AG04450 (cell line): ENCODE measurements around the gene PLEKHH3. TPM values are rescaled to one million over a fixed set of nuclear protein-coding genes. Genes with fewer than 3 reads are reported as not detected.

Experiments
- CTCF ChIA-PET: fragments of 300-600, 350-600 bp; formaldehyde crosslinking; extraction: SDS; loops from one replicate; lab custom pipeline; 2022; ENCODE audit warnings: antibody characterized with exemption, inconsistent platforms; lab: Charles Lee
- POLR2A ChIA-PET: fragments of 350-600 bp; formaldehyde crosslinking; extraction: SDS; loops from one replicate; lab custom pipeline; 2021; ENCODE audit warnings: antibody characterized with exemption, inconsistent platforms; lab: Yijun Ruan, JAX
- DNase-seq: peaks from one replicate; pipeline ENCODE4 v3.0.0-alpha.2; 2011; ENCODE audit warnings: low read depth, low spot score
- H3K27ac ChIP-seq: one replicate; pipeline ENCODE4 v1.5.1; 2012; ENCODE audit warnings: low read depth, low read length, control low read depth
- H3K27me3 ChIP-seq: one replicate; pipeline ENCODE4 v1.6.0; 2012; ENCODE audit warnings: low read length; ENCODE audit not compliant: control insufficient read depth, insufficient read depth
- H3K4me3 ChIP-seq: 2 replicates; pipeline ENCODE4 v1.5.1; 2011; ENCODE audit warnings: mild to moderate bottlenecking, low read depth, low read length, control low read depth
- H3K9me3 ChIP-seq: 2 replicates; pipeline ENCODE4 v1.5.1; 2012; ENCODE audit warnings: low read length; ENCODE audit not compliant: control insufficient read depth, insufficient read depth
- polyA plus RNA-seq: library from polyadenylated mRNA; depleted of rRNA; stranded (reverse); fragments of >200 nt; gene quantifications from 2 replicates; pipeline ENCODE4 v1.2.3, GENCODE V29; 2011
- TF ChIP-seq, protein P1 (sequence below): IDR thresholded peaks from 2 replicates; pipeline ENCODE4 v1.5.1; 2011; ENCODE audit warnings: low read depth, low read length, control low read depth, inconsistent platforms

Gene PLEKHH3
- polyA plus RNA-seq, 1 experiment, result 3.6 TPM

DNA sequence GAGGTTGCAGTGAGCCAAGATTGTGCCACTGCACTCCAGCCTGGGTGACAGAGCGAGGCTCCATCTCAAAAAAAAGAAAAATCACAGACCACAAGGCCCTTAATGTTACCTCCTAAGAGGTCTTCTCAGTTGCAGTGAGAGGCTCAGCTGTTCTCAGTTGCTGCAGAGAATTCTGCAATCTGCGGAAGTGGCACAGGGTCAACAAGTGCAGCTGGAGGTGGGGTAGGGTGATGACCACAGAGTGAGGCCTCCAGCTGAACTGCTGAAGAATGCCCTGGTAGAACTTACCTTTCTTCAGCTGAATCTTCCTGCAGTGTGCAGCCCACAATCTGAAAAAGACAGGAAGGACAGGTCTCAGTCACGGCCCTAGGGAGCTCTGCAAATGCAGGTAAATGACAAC lies 31.8 kb upstream of the PLEKHH3 start:
- no peak for DNase-seq
- H3K9me3 ChIP-seq, result no peaks in the 10 kb centered on the region
- no peak overlapping the region for H3K4me3 ChIP-seq
- H3K27ac ChIP-seq, result no peak overlapping the region
- ChIA-PET POLR2A (no interaction called here), CTCF (interaction anchor here (1.1 to 1.3 kb wide), 2 partner anchors 11 to 130 kb away, joined by 4 to 5 read pairs; no protein-coding TSS in a partner anchor)
- TF ChIP-seq, protein P1, sequence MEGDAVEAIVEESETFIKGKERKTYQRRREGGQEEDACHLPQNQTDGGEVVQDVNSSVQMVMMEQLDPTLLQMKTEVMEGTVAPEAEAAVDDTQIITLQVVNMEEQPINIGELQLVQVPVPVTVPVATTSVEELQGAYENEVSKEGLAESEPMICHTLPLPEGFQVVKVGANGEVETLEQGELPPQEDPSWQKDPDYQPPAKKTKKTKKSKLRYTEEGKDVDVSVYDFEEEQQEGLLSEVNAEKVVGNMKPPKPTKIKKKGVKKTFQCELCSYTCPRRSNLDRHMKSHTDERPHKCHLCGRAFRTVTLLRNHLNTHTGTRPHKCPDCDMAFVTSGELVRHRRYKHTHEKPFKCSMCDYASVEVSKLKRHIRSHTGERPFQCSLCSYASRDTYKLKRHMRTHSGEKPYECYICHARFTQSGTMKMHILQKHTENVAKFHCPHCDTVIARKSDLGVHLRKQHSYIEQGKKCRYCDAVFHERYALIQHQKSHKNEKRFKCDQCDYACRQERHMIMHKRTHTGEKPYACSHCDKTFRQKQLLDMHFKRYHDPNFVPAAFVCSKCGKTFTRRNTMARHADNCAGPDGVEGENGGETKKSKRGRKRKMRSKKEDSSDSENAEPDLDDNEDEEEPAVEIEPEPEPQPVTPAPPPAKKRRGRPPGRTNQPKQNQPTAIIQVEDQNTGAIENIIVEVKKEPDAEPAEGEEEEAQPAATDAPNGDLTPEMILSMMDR, result no peak
- no peaks in the 10 kb centered on the region for H3K27me3 ChIP-seq

GRCh38 chr17:42706732-42707131 lies 29.9 kb upstream of the PLEKHH3 start:
- Histone ChIP-seq H3K4me3 (no peak overlapping the region), H3K9me3 (no peaks in the 10 kb centered on the region), H3K27ac (no peak overlapping the region), H3K27me3 (no peaks in the 10 kb centered on the region)
- TF ChIP-seq, protein P1, result no peak
- CTCF ChIA-PET, result interaction anchor here (0.6 kb wide), 1 partner anchor 27 kb away, joined by 5 read pairs; no protein-coding TSS in a partner anchor
- no peak for DNase-seq
- POLR2A ChIA-PET, result interaction anchor here (0.7 kb wide), 1 partner anchor 228 kb away, joined by 6 read pairs; no protein-coding TSS in a partner anchor

DNA sequence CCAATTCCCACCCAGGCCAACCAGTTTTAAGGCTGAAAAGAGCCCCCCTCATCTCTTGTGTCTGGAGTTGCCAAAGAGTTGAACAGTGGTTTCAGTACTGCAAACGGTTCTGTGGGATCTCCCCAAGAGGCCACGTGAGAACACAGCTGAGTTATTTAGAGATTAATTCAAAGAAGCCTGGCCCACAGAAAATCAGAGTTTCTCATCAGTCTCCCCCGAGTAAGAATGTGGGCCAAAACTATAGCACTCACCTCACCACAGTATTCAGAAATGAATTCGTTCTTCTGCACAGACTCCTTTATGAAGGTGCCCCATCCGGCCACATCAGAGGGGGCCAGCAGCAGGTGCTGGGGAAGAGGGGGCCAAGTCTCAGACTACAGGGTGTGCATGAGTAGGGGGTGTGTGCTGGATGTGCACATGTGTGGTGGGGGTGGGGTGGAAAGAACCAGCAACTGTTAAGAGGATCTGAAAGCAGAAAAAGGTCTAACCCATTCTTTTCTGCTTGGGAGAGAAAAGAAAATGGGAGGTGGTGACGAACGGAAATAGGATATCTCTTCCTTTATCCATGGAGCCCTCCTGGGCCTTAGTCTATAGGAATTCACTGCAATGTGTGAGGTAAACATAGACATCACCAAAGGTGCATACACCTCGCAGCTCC lies 28.2 kb upstream of the PLEKHH3 start:
- DNase-seq, result no peak
- ChIA-PET POLR2A (no interaction called here), CTCF (no interaction called here)
- Histone ChIP-seq H3K9me3 (no peaks in the 10 kb centered on the region), H3K4me3 (no peak overlapping the region), H3K27ac (no peak overlapping the region), H3K27me3 (no peaks in the 10 kb centered on the region)
- TF ChIP-seq, protein P1, result no peak

DNA sequence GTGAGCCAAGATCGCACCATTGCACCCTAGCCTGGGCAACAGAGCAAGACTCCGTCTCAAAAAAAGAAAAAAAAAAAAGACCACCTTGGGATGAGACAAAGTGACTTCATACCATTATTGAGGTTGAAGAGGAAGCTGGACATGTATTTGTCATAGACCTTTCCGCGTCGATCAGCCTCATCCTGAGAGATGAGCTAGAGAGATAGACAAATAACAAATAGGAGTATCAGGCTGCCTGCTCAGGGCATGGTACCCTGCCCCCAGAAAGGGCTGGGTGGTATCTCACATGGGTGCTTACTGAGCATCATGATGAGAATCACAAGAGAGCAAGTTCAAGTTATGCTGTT lies 27.7 kb upstream of the PLEKHH3 start:
- Histone ChIP-seq H3K27me3 (no peaks in the 10 kb centered on the region), H3K9me3 (no peaks in the 10 kb centered on the region), H3K27ac (no peak overlapping the region), H3K4me3 (no peak overlapping the region)
- TF ChIP-seq, protein P1, result no peak
- DNase-seq, result no peak
- CTCF ChIA-PET, result no interaction called here
- POLR2A ChIA-PET, result no interaction called here

- CTCF ChIA-PET, result interaction anchor here (1.1 kb wide), 1 partner anchor 124 kb away, joined by 3 read pairs; no protein-coding TSS in a partner anchor
These were observed 25.7 kb upstream of the PLEKHH3 start for GRCh38 chr17:42702446-42702845.

More at GRCh38 chr17:42702446-42702845, 25.7 kb upstream of the PLEKHH3 start:
- no peak for DNase-seq
- Histone ChIP-seq H3K9me3 (no peaks in the 10 kb centered on the region), H3K27ac (no peak overlapping the region), H3K4me3 (no peak overlapping the region), H3K27me3 (no peaks in the 10 kb centered on the region)
- POLR2A ChIA-PET, result no interaction called here
- TF ChIP-seq, protein P1, result no peak
